Esophagus squamous epithelium (tissue), 5 donors: ENCODE measurements around the gene FAM228B. TPM values are rescaled to one million over a fixed set of nuclear protein-coding genes. Genes with fewer than 3 reads are reported as not detected.

Source experiments
- DNase-seq: peaks from one replicate; lab custom pipeline; 2025; lab: John Stamatoyannopoulos, UW
- H3K27ac ChIP-seq, 4 donors: fragments of 200-600 bp; sonication (generic); one replicate each; pipeline ENCODE4 v1.5.1; 2016 to 2019; ENCODE audit warnings: mild to moderate bottlenecking in 1 of 4
- H3K27me3 ChIP-seq, 4 donors: fragments of 200-600 bp; sonication (generic); 1 replicate in 3 of 4; 2 replicates in 1 of 4; pipeline versions ENCODE4 v1.5.1 to v1.6.0; 2017 to 2021; ENCODE audit warnings: antibody characterized with exemption in 1 of 4
- H3K36me3 ChIP-seq, 3 donors: fragments of 200-600 bp; sonication (generic); one replicate each; pipeline ENCODE4 v1.5.1; 2016 to 2019
- H3K4me1 ChIP-seq, 3 donors: fragments of 200-600 bp; sonication (generic); one replicate each; pipeline ENCODE4 v1.5.1; 2017 to 2019
- H3K4me3 ChIP-seq, 4 donors: fragments of 200-600 bp; sonication (generic); 1 replicate in 3 of 4; 2 replicates in 1 of 4; pipeline ENCODE4 v1.5.1; 2016 to 2019; ENCODE audit warnings: mild to moderate bottlenecking in 2 of 4, moderate library complexity in 1 of 4
- H3K9me3 ChIP-seq, 3 donors: fragments of 200-600 bp; sonication (generic); one replicate each; pipeline ENCODE4 v1.5.1; 2016 to 2019
- CTCF ChIP-seq, 6 experiments: fragments of 450-650 bp in 4 of 6; fragments of 200-600 bp in 2 of 6; sonication (generic) in 2 of 6; IDR thresholded peaks; one replicate each; pipeline ENCODE4 v1.5.1; 2016 to 2019; ENCODE audit warnings: antibody characterized with exemption in 6 of 6, mild to moderate bottlenecking in 4 of 6, moderate library complexity in 4 of 6
- POLR2A ChIP-seq, 4 donors: fragments of 450-650 bp; IDR thresholded peaks; one replicate each; pipeline ENCODE4 v1.6.1; 2017; ENCODE audit warnings: antibody characterized with exemption in 4 of 4, mild to moderate bottlenecking in 4 of 4, moderate library complexity in 3 of 4
- WGBS, 2 donors: methylation state at CpG; one replicate each; pipeline ENCODE4 v1.1.5; 2018; 5-methylcytosine and 5-hydroxymethylcytosine counted together
- intact Hi-C: fragments of 100-400 bp; cut with DNase I; formaldehyde crosslinking; loops from one replicate; pipeline ENCODE4 v1.15.0; 2022
- total RNA-seq, 4 donors: library from RNA; depleted of rRNA; stranded (reverse); fragments of >200 nt; gene quantifications; one replicate each; pipeline ENCODE4 v1.1.0, GENCODE V29; 2016
- donor health status: DM: yes; HTN: yes; CAD: no.

The FAM228B gene
- total RNA-seq, 4 donors from 2014 or later: 0.87 to 16.4 (median 8.4) TPM

- Histone ChIP-seq H3K27ac (no peak overlapping the region), H3K36me3 (peaks cover 17 to 78% (median 24%) of the 10 kb centered on the region in 3 donors), H3K27me3 (no peaks in the 10 kb centered on the region), H3K4me1 (no peaks in the 10 kb centered on the region), H3K9me3 (no peaks in the 10 kb centered on the region), H3K4me3 (no peak overlapping the region)
- TF ChIP-seq POLR2A (IDR thresholded peaks at IDR 0.05): no peak
- no peak for TF ChIP-seq CTCF (IDR thresholded peaks at IDR 0.05)
- no peak for DNase-seq
- 83 to 97% methylated on average over 4 to 5 of the region's 5 CpGs for WGBS, 2 donors
- intact Hi-C loops: no loop called here
These were observed 80.5 kb downstream of the FAM228B start for GRCh38 chr2:24203787-24204150.

- Histone ChIP-seq H3K27me3 (no peaks in the 10 kb centered on the region), H3K9me3 (no peaks in the 10 kb centered on the region), H3K36me3 (peaks cover 19 to 86% (median 31%) of the 10 kb centered on the region in 3 donors), H3K27ac (no peak overlapping the region), H3K4me3 (no peak overlapping the region), H3K4me1 (no peaks in the 10 kb centered on the region)
- no peak for TF ChIP-seq POLR2A (IDR thresholded peaks at IDR 0.05)
- no peak for TF ChIP-seq CTCF (IDR thresholded peaks at IDR 0.05)
- WGBS, 2 donors: 90 to 98% methylated on average over 5 to 7 of the region's 12 CpGs
- intact Hi-C loops: no loop called here
- no peak for DNase-seq
These were observed 81.2 kb downstream of the FAM228B start for GRCh38 chr2:24204505-24204904.

GRCh38 chr2:24205131-24205530 lies 81.9 kb downstream of the FAM228B start:
- DNase-seq: no peak
- no peaks in the 10 kb centered on the region for H3K27me3 ChIP-seq
- H3K4me3 ChIP-seq: no peak overlapping the region
- H3K9me3 ChIP-seq: no peaks in the 10 kb centered on the region
- no peak overlapping the region for H3K27ac ChIP-seq
- no peaks in the 10 kb centered on the region for H3K4me1 ChIP-seq
- intact Hi-C loops: no loop called here
- H3K36me3 ChIP-seq: peaks cover 19 to 91% (median 32%) of the 10 kb centered on the region in 3 donors
- WGBS, 2 donors: 92 to 95% methylated on average over 4 of the region's 4 CpGs
- TF ChIP-seq POLR2A (IDR thresholded peaks at IDR 0.05) (no peak), CTCF (IDR thresholded peaks at IDR 0.05) (no peak)

- H3K9me3 ChIP-seq: no peaks in the 10 kb centered on the region
- peaks cover 19 to 94% (median 32%) of the 10 kb centered on the region in 3 donors for H3K36me3 ChIP-seq
- DNase-seq: no peak
- H3K27me3 ChIP-seq: no peaks in the 10 kb centered on the region
- WGBS, 2 donors: 91 to 96% methylated on average over 6 of the region's 6 CpGs
- intact Hi-C loops: no loop called here
- no peak overlapping the region for H3K27ac ChIP-seq
- TF ChIP-seq POLR2A (IDR thresholded peaks at IDR 0.05) (no peak), CTCF (IDR thresholded peaks at IDR 0.05) (no peak)
- no peak overlapping the region for H3K4me3 ChIP-seq
- no peaks in the 10 kb centered on the region for H3K4me1 ChIP-seq
These were observed 83.0 kb downstream of the FAM228B start for GRCh38 chr2:24206242-24206641.

- TF ChIP-seq POLR2A (IDR thresholded peaks at IDR 0.05) (no peak), CTCF (IDR thresholded peaks at IDR 0.05) (no peak)
- H3K4me1 ChIP-seq: no peaks in the 10 kb centered on the region
- H3K9me3 ChIP-seq: no peaks in the 10 kb centered on the region
- H3K36me3 ChIP-seq: peaks cover 19 to 95% (median 32%) of the 10 kb centered on the region in 3 donors
- H3K27ac ChIP-seq: no peak overlapping the region
- H3K27me3 ChIP-seq: no peaks in the 10 kb centered on the region
- DNase-seq: no peak
- WGBS, 2 donors: 82 to 85% methylated on average over 6 to 8 of the region's 8 CpGs
- intact Hi-C loops: no loop called here
- H3K4me3 ChIP-seq: no peak overlapping the region
These were observed 83.4 kb downstream of the FAM228B start for GRCh38 chr2:24206714-24207113.
